ENCODE data around the gene PKN1. TPM values are rescaled to one million over a fixed set of nuclear protein-coding genes. Genes with fewer than 3 reads are reported as not detected.

PKN1 gene
- total and polyA plus RNA-seq, 2 experiments from 2014 or later: 109 to 147 TPM

DNA sequence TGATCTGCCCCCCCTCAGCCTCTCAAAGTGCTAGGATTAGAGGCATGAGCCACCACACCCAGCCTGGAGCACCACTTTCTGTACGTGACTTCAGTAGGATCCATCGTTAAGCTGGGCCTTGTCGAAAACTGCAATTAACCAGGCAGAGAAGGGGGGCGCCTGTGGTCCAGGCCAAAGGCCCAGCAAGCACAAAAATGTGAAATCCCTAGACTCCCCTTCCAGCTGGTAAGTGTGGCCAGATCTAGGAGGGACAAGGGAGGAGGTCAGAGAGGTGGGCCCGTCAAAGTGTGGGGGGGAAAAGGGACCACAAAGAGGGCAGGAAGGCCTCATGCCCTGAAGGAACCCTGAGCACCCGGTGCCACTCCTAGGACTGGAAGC lies 27.7 kb upstream of the PKN1 start:
- peaks cover 22% of the 10 kb centered on the region for H3K36me3 ChIP-seq
- no peak for DNase-seq (ENCODE audit: low read depth in 1 of 2, low spot score in 1 of 2)

GRCh38 chr19:14405758-14406644 lies 27.1 kb upstream of the PKN1 start:
- Histone ChIP-seq H3K4me1 (ENCODE audit: low read depth) (no peaks in the 10 kb centered on the region), H3K27ac (peak overlapping the region; percentile 57), H3K27me3 (no peaks in the 10 kb centered on the region), H3K4me3 (no peak overlapping the region), H3K36me3 (peaks cover 29% of the 10 kb centered on the region), H3K9me3 (ENCODE audit: low read depth) (no peaks in the 10 kb centered on the region)
- TF ChIP-seq, protein P1, sequence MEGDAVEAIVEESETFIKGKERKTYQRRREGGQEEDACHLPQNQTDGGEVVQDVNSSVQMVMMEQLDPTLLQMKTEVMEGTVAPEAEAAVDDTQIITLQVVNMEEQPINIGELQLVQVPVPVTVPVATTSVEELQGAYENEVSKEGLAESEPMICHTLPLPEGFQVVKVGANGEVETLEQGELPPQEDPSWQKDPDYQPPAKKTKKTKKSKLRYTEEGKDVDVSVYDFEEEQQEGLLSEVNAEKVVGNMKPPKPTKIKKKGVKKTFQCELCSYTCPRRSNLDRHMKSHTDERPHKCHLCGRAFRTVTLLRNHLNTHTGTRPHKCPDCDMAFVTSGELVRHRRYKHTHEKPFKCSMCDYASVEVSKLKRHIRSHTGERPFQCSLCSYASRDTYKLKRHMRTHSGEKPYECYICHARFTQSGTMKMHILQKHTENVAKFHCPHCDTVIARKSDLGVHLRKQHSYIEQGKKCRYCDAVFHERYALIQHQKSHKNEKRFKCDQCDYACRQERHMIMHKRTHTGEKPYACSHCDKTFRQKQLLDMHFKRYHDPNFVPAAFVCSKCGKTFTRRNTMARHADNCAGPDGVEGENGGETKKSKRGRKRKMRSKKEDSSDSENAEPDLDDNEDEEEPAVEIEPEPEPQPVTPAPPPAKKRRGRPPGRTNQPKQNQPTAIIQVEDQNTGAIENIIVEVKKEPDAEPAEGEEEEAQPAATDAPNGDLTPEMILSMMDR (IDR thresholded peaks at IDR 0.05; ENCODE audit: low read depth, low read length): peak; percentile 48
- DNase-seq (ENCODE audit: low read depth in 1 of 2, low spot score in 1 of 2): peak; percentile 95 to 97

More for the DNA sequence above, 27.7 kb upstream of the PKN1 start:
- no peak overlapping the region for H3K27ac ChIP-seq
- TF ChIP-seq, protein P1 (IDR thresholded peaks at IDR 0.05; ENCODE audit: low read depth, low read length): no peak
- H3K4me1 ChIP-seq (ENCODE audit: low read depth): no peaks in the 10 kb centered on the region
- H3K4me3 ChIP-seq: no peak overlapping the region
- H3K9me3 ChIP-seq (ENCODE audit: low read depth): no peaks in the 10 kb centered on the region
- no peaks in the 10 kb centered on the region for H3K27me3 ChIP-seq

DNA sequence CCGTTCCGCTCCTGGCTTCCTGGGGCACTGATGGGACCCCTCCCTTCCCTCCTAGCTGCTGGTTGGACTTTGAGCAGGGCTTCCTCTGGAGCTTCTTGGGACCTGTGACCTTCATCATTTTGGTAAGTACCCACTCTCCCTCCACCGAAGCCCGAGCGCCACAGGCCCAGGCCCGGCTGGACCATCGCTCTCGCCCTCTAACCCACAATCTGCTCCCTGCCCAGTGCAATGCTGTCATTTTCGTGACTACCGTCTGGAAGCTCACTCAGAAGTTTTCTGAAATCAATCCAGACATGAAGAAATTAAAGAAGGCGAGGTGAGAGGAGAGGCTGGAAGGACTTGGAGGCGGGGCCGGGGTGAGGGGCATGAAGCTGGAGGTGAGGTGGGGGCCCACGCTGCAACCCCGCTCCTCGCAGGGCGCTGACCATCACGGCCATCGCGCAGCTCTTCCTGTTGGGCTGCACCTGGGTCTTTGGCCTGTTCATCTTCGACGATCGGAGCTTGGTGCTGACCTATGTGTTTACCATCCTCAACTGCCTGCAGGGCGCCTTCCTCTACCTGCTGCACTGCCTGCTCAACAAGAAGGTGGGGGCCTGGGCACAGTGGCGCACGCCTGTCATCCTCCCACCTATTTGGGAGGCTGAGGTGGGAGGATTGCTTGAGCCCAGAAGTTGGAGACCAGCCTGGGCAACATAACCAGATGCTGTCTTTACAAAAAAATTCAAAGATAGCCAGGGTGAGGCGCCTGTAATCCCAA lies 26.3 kb upstream of the PKN1 start:
- Histone ChIP-seq H3K27ac (peak overlapping the region; percentile 57), H3K9me3 (ENCODE audit: low read depth) (no peaks in the 10 kb centered on the region), H3K4me3 (no peak overlapping the region), H3K36me3 (peaks cover 31% of the 10 kb centered on the region), H3K4me1 (ENCODE audit: low read depth) (no peaks in the 10 kb centered on the region), H3K27me3 (no peaks in the 10 kb centered on the region)
- DNase-seq (ENCODE audit: low read depth in 1 of 2, low spot score in 1 of 2): no peak
- TF ChIP-seq, protein P1 (IDR thresholded peaks at IDR 0.05; ENCODE audit: low read depth, low read length): no peak

- Histone ChIP-seq H3K36me3 (peaks cover 40% of the 10 kb centered on the region), H3K4me1 (ENCODE audit: low read depth) (no peaks in the 10 kb centered on the region), H3K4me3 (no peak overlapping the region), H3K27ac (no peak overlapping the region), H3K27me3 (no peaks in the 10 kb centered on the region), H3K9me3 (ENCODE audit: low read depth) (no peaks in the 10 kb centered on the region)
- DNase-seq (ENCODE audit: low read depth in 1 of 2, low spot score in 1 of 2): no peak
- TF ChIP-seq, protein P1 (IDR thresholded peaks at IDR 0.05; ENCODE audit: low read depth, low read length): no peak
Measured at GRCh38 chr19:14407605-14408484, 25.3 kb upstream of the PKN1 start.
